Renal cortical epithelial cell (primary cell): ENCODE measurements around the gene ORAI2. TPM values are rescaled to one million over a fixed set of nuclear protein-coding genes. Genes with fewer than 3 reads are reported as not detected.
"Not testable (repeated sequence)": the region's sequence is repeated elsewhere in the genome, so short reads cannot be mapped to it uniquely, and the experiment has no call there.

Experiments used
- DNase-seq: peaks from one replicate; pipeline ENCODE4 v3.0.0-alpha.2; 2011; ENCODE audit warnings: low read depth
- total RNA-seq: library from RNA; depleted of rRNA; stranded (reverse); fragments of >200 nt; gene quantifications from 2 replicates; pipeline ENCODE4 v1.2.3, GENCODE V29; 2014

The ORAI2 gene
- total RNA-seq, 1 donor from 2014 or later = 138 TPM

GRCh38 chr7:102446387-102447156 is 13.2 kb downstream of the ORAI2 start:
- DNase-seq = no peak

- no peak for DNase-seq
These were observed 13.9 kb downstream of the ORAI2 start for GRCh38 chr7:102447311-102447710.

GRCh38 chr7:102449136-102449535 is 15.8 kb downstream of the ORAI2 start:
- DNase-seq = no peak

GRCh38 chr7:102450242-102450641 is 16.9 kb downstream of the ORAI2 start:
- DNase-seq = no peak

- DNase-seq = no peak
These were observed 18.1 kb downstream of the ORAI2 start for GRCh38 chr7:102451371-102452054.

- DNase-seq = no peak
These were observed 19.1 kb downstream of the ORAI2 start for GRCh38 chr7:102452451-102452850.

- no peak for DNase-seq
These were observed 19.9 kb downstream of the ORAI2 start for GRCh38 chr7:102453319-102453718.

GRCh38 chr7:102454468-102454867 is 21.1 kb downstream of the ORAI2 start:
- DNase-seq = no peak

GRCh38 chr7:102454932-102455331 is 21.6 kb downstream of the ORAI2 start:
- not testable (repeated sequence) for DNase-seq

- no peak for DNase-seq
These were observed 22.2 kb downstream of the ORAI2 start for GRCh38 chr7:102455596-102455995.

- peak; percentile 37 for DNase-seq
These were observed 23.0 kb downstream of the ORAI2 start for GRCh38 chr7:102456327-102456726.

GRCh38 chr7:102457352-102457924 is 24.1 kb downstream of the ORAI2 start:
- no peak for DNase-seq

- no peak for DNase-seq
These were observed 26.0 kb downstream of the ORAI2 start for GRCh38 chr7:102459221-102459844.

- no peak for DNase-seq
These were observed 27.1 kb downstream of the ORAI2 start for GRCh38 chr7:102460467-102460866.

GRCh38 chr7:102463841-102464576 is 30.6 kb downstream of the ORAI2 start:
- peak; percentile 40 for DNase-seq

- DNase-seq = peak; percentile 73
These were observed 31.4 kb downstream of the ORAI2 start, which contains the start of the genes ALKBH4 and LRWD1 for GRCh38 chr7:102464577-102465280. Gene ALKBH4, minus strand, starts transcription at chr7:102464863. Its CDS starts 27 bp downstream, at chr7:102464836. Gene LRWD1, plus strand, starts transcription at chr7:102464984. Its CDS starts 97 bp downstream, at chr7:102465081.

- no peak for DNase-seq
These were observed 32.7 kb downstream of the ORAI2 start for GRCh38 chr7:102466097-102466496.

GRCh38 chr7:102467581-102468477 is 34.5 kb downstream of the ORAI2 start:
- DNase-seq = no peak

GRCh38 chr7:102468478-102469350 is 35.3 kb downstream of the ORAI2 start:
- no peak for DNase-seq
